NCI-H146 (cell line): ENCODE data around the gene BMS1.
A peak's percentile ranks its signal among the peaks of the same experiment; 100 is the strongest.
"Not testable (repeated sequence)": the region's sequence is repeated elsewhere in the genome, so short reads cannot be mapped to it uniquely, and the experiment has no call there.

Experiments used
- DNase-seq: peaks from one replicate; lab custom pipeline; 2025; lab: John Stamatoyannopoulos, UW

BMS1 gene

DNA sequence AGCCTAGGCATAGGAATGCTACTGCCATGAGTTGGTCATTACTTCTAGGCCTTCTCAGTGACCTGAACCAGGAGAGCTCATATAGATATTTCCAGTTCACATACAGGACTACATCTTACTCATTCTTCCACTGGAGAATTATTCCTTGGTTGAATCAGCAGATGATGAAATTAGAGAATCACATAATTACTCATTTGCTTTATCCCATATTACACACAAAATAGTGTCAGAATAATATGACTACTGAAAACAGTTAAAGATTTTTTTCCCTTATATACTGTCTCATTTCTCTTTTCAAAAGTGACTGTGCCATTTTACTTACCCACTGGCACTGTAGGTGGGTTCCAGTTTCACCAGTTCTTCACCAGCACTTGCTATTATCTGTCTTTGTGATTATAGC lies 18.5 kb downstream of the BMS1 start:
- DNase-seq = no peak

DNA sequence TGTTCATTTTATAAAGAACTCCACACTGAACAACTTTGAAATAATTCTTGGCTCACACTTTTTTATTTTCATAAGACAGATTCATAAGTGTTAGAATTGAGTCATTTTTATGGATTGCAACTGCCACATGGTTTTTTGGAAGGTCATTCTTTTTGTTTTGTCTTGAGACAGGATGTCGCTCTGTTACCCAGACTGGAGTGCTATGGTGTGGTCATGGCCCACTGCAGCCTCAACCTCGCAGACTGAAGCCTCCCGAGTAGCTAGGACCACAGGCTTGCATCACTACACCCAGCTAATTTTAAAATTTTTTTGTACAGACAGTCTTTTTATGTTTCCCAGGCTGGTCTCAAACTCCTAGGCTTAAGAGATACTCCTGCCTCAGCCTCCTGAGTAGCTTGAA lies 20.3 kb downstream of the BMS1 start:
- no peak for DNase-seq

DNA sequence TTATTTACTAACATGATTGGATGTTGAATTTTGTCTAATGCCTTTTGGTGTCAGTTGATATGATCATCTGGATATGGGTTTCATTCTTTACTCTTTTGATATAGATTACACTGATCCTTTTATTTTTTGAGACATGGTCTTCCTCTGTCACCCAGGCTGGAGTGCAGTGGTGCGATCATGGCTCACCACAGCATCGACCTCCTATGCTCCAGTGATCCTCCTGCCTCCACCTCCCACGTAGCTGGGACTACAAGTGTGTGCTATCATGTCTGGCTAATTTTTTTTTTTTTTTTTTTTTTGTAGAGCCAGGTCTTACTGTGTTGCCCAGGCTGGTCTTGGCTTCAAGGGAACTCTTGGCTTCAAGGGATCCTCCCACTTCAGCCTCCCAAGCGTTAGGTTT lies 27.1 kb downstream of the BMS1 start:
- DNase-seq = no peak

DNA sequence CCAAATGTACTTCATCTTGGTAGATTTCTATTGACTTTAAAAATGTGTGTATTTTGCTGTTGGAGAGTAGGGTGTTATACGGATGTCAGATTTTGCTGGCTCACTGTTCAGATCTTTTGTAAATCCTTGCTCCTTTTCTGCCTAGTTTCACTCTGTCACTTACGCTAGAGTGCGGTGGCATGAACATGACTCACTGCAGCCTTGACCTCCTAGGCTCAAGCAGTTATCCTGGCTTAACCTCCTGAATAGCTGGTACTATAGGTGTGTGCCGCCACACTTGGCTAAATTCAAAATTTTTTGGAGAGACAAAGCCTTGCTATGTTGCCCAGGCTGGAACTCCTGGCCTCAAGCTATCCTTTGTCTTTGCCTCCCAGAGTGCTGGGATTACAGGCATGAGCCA lies 29.4 kb downstream of the BMS1 start:
- no peak for DNase-seq

DNA sequence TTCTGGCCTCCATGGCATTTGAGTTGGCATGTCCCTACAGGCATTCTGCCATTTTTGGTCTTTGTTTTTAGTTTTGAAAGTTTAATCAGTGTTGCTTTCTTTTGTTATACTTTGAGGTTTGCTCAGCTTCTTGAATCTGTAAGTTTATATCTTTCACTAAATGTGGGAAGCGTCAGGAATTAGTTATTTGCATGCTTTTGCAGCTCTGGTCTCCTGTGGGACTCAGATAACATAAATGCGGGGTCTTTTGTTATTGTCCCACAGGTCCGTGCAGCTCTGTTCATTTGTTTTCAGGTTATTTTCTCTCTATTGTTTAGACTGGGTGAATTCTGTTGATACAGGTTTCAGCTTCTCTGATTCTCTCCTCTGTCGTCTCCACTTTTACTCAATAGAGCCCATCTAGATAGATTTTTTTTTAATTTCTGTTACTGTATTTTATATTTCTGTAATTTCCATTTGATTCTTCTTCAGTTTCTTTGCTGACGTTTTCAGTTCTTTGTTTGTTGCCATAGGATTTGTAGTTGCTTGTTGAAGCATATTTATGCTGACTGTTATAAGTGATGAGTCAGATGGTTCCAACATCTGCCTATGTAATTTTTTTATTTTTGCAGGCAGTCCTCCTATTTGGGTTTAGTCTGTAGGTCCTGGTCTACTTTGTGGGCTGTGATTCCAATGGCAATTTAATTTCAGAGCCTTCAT lies 31.5 kb downstream of the BMS1 start:
- DNase-seq = not testable (repeated sequence)

DNA sequence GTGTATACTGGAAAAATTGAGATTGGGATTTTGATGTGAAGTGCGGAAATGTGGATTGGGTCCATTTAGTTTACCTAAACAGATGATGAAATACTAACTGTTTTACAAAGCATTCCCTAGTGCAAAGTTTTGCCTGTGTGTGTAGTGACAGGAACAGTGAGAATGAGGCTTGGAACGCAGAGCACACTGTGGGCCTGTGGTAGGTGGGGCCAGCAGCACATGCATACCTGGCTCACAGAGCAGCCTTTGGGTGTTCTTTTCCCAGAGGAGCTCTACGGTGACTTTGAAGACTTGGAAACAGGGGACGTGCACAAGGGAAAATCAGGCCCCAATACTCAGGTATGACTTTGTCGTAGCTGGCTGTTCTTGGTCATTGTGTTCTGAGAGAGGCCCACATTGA lies 33.7 kb downstream of the BMS1 start:
- DNase-seq = not testable (repeated sequence)

DNA sequence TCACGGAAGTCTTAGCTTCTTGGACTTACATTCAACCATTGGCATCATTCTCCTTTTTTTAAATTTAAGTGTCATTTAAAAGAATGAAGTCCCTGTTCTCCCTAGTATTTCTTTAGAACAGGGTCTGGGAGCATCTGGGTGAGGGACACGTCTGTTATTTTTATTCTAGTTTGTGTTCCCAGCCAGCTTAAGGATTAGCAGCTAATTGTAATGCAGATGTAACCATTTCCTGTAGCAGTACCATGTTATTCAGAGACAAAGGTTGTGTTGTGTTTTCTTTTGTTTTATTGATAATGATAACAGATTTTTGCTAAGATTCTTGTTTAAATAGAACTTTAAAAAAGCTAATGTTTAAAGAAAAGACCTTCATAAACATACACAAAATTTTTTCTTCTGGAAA lies 34.3 kb downstream of the BMS1 start:
- no peak for DNase-seq

DNA sequence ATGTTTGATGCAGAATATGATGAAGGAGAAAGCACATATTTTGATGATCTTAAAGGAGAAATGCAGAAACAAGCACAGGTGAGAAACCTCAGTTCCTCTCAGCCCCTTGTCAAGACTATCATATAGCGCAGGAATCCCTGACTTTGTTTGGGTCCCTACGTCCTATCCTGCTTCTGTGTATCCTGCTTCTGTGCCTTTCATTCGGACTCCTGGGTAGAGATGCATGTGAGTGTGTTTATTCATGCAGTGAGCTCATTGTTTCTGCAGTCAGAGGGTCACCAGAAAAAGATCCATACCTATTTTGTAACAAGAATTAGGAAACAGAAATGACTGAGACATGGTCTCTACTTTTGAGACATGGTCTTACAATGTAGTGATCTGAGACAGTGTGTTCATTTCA lies 34.8 kb downstream of the BMS1 start:
- not testable (repeated sequence) for DNase-seq

DNA sequence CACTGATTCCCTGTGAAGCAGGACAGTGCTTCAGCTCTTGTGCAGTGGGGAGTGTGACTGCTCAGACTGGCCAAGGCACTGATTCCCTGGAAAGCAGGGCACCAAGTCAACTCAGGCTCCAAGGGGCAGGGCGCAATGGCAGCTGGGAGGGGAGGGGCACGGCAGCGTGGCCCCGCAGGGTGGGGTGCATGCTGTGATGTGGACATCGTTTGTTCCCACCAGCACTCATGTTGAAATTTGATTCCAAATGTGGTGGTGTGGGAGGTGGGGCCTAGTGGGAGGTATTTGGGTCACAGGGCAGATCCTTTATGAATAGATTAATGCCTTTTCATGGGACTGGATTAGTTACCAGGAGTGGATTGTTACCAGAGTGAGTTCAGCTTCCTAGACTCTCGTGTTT lies 44.2 kb downstream of the BMS1 start:
- DNase-seq = not testable (repeated sequence)

DNA sequence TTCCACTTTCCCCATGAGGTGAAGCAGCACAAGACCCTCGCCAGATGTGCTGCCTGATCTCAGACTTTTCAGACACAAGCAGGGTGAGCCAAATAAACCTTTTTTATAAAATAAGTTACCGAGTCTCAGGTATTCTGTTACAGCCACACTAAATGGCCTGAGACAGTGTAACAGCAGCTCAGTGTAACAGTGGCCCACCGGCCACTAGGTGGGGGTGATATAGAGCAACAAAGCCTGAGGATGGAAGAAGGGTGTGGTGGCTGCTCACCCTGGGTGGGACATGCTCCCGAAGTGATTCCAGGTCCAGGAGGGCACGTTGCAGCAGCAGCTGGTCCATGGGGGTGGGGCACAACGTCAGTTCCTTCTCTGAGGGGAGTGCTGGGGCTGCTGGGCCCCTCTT lies 44.6 kb downstream of the BMS1 start:
- no peak for DNase-seq

DNA sequence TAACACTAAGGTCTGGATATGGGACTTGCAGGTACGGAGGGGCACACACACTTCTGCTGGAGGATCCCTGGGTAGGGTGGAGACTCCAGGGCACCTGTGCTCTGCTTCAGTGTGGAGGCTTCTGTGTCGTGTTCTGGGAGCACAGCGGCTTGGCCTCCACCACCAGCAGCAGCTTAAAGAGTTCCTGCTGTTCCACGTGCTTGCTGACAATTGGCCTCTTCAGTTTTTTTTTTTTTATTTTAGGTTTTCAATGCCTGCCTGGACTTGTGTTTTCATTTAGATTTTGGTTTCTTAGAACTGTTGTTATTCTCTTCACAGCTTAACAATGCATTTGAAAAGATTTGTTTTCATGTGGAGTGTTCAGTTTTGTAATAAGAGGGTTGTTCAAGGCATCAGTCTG lies 45.8 kb downstream of the BMS1 start:
- DNase-seq = not testable (repeated sequence)

DNA sequence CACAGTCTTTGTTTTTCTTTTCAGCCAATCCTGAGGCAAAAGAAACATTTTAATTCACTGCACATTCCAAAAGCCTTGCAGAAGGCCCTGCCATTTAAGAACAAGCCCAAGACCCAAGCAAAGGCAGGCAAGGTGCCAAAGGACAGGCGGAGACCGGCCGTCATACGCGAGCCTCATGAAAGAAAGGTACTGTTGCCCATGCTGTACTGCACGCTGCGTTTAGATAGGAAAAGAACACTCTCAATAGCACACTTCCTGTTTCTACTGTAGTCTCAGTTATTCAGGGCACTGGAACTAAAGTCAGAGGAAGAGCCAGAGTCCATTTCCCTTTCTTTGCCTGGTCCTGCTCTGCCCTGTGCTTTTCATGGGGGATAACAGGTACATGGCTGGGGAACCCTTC lies 47.6 kb downstream of the BMS1 start:
- no peak for DNase-seq

DNA sequence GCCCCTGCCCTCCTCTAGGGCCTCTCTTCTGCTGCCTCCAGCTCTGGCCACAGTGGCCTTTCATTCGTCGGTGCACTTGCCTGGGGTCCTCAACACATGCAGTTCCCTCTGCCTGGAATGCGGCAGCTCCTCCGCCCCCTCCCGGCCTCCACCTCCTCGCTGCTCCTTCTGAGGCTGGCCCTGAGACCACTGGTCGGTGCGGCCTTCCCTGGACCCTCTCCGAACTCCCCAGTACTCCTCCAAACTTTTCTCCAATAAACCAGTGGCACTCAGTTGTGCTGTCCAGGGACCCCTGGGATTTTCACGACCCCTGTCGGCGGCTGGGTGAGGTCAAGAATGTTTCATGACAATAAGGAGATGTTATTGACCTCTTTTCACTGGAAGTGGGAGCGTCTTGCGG lies 53.5 kb downstream of the BMS1 start:
- DNase-seq = no peak

DNA sequence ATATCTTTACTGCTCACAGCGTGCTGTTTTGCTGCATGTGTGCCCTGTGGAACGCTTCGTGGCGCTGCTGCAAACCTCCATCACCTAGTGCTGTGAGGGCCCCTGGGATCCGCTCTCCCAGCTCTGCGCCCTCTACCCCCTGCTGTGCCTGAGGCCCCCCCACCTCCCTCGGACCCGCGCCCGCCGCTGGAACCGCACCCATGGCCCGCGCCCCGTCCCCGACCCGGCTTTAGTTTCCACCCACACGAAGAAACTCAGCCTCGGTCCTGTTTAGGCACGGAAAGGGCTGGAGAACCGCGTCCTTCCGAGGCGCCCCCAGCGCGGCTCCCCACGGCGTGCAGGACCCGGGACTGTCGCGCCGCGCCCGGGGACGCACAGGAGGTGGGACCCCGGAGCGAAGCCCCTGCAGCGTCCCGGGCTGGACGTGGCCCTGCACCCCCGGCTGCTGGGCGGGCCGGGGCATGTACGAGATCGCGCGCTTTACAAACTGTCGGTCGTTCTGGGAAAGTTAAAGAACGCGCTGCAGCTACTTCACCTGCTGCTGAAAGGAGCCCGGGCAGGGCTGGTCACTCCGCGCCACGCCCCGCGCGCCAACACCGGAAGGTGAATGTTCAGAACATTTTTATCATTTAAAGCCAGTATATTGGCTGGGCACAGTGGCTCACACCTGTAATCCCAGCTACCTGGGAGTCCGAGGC lies 54.3 kb downstream of the BMS1 start:
- peak; percentile 44 for DNase-seq

DNA sequence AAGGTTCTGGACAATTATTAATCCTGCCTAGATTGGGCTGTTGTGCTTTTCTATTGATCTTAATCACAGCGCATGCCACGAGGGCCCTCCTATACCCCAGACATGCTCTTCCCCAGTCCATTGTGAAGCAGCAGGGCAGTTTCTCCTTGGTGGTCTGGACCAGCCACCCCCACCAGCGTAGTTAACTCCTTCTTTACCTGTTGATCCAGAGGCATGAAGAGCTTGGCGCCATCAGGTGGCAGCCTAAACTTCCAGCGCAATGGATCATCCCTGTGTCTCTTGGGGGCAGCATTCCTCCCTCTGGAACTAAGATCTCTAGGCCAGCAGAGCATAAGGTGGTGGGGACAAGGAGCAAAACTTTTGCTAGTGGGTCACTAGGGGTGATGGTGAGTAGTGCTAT lies 62.2 kb downstream of the BMS1 start:
- DNase-seq = not testable (repeated sequence)

DNA sequence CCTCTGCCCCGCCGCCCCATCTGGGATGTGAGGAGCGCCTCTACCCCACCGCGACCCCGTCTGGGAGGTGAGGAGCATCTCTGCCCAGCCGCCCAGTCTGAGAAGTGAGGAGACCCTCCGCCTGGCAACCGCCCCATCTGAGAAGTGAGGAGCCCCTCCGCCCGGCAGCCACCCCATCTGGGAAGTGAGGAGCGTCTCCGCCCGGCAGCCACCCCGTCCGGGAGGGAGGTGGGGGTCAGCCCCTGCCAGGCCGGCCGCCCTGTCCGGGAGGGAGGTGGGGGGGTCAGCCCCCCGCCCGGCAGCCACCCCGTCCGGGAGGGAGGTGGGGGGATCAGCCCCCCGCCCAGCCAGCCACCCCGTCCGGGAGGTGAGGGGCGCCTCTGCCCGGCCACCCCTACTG lies 64.7 kb downstream of the BMS1 start:
- DNase-seq = not testable (repeated sequence)

DNA sequence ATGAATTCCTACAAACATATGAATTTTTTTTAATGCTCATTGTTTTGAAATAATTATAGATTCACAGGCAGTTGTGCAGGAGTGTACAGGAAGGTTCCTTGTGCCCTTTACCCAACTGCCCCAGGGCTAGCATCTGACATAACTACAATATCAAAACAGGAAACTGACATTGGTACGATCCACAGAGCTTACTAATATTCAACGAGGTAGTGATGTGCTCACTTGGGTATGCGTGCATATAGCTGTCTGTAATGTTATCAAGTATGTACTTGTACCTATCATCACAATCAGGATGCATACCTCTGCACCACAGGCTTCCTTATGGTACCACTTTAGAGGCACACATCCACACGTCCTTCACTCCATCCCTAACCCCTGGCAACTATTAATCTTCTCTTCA lies 68.3 kb downstream of the BMS1 start:
- DNase-seq = no peak

DNA sequence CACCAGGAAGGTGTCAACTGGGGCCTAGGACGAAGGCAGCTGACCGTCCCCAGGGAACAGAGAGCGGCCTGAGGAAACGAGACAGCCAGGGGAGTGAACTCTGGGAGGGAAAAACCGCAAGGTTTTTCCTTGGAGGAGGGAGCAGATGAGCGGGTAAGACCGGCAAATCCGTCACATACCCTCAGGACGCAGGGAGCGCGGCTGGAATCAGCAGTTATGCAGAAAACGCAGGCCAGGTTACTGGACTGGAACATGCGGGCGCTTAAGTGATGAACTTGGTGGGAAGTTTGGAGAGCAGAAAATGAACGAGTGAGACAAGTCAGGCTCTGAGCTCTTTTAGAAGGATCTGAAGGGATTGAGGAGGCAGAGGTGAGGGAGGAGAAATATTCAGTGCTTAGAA lies 76.7 kb downstream of the BMS1 start:
- no peak for DNase-seq

DNA sequence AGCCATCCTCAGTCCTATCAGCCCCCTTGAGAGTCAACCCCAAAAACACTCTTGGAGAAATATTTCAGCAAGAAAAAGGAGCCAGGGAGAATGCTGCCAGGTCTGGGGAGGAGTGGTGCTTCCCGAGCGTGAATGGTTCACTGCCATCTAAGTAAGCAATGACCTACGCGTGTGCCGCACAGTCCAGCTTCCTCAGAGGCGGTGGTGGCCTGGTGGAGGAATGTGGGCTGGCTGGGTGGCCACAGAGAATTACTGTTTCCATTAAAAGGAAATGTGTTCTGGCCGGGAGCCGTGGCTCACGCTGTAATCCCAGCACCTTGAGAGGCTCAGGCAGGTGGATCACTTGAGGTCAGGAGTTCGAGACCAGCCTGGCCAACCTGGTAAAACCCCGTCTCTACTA lies 77.4 kb downstream of the BMS1 start:
- DNase-seq = not testable (repeated sequence)

DNA sequence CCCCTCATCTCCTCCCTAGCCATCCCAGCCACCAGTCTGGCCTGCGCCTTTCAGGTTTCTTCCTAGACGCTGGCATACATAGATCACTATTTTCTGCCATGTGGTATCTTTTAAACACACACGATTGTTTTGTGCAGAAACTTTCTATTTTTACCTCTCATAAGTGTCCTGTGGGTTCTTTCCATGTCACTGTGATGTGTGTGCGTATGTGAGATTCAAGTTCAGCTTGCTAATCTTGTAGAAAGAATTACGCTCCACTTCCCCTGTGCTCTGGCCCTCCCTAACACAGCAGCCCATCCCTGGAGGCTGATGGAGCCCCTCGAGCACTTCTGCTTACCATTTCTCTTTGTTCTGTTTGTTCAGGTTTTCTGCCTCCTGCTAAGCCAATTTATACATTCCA lies 80.2 kb downstream of the BMS1 start:
- DNase-seq = not testable (repeated sequence)

DNA sequence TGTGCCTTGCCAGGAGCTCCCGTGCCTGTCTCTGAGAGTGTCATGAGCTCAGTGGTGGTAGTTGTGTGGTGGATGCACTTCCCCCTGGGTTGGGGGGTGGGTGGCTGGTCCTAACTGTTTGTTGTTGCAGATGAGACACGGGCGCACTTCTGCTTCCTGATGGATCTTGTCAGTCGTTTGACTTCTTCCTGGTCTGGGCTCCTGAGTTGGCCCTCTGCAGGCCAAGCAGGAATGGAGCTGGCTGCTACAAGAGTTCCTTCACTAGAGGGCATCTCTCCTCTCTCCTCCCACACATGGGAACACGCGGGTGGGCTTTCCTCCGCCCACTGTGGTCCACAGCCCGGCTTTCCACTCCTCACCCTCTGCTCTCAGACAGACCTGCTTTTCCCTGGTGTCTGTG lies 82.0 kb downstream of the BMS1 start:
- peak; percentile 25 for DNase-seq

DNA sequence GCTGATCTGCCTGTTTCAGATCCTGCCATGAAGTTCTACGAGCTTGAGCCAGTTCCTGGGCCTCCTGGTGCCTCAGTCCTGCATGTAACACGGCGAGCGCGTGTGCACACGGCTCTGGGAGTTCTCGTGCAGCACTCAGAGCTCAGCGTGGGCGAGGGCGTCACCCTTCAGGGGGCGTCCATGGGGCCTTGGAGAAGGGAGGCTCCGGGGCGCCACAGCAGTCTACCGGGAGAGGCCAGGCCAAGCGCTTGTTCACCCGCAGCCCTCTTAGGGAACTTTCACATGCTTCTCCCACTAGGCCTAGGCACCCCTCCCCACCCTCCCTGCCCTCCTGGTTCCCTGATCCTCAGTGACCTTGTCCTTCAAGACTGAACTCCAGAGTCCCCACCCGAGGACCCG lies 83.1 kb downstream of the BMS1 start:
- no peak for DNase-seq

DNA sequence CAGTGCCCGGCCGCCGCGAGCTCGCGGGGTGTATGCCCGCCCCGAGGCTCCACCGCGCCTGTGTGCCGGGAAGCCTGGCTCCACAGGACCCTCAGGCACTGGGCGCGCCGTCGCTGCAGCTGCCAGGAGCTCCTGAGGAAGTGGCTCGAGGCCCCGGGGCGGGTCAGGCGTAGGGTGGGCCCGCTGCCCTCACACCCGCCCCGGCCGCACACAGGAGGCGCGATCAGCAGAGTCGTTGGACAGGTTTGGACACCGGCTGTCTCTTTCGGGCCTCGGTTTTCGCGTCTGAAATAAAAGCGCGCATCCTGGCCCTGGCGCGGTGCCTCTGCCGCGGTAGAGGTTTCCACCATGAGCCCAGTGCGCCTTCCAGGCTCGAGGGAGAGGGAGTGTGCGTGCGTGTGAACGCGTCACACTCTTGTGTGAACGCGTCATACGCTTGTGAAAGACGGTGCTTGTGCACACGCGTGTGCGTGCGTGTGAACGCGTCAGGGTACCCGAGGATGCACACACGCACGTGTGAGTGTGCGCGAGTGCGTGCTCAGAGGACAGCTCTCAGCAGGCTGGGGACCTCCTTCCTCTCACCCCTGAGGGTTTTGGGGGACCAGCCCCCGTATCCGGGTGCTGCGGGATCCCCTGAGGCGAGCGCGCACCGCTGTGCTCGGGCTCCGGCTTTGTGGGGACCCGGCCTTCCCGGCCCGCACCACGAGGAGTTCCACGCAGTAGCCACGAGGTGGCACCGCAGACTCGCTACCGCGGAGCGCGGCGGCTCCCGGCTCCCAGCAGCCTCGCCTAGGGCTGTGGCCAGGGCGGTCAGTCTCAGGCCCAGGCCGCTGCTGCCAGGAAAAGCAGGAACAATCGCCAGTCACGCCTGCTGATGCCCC lies 83.8 kb downstream of the BMS1 start:
- peak; percentile 79 for DNase-seq
